Activated CD8-positive, alpha-beta T cell treated with anti-CD3 and anti-CD28 coated beads for 36 hours (primary cell): ENCODE results near the gene NRN1. TPM values are rescaled to one million over a fixed set of nuclear protein-coding genes. Genes with fewer than 3 reads are reported as not detected.

ENCODE experiments used
- ATAC-seq: fragments of 200-7000 bp; cut with Tn5 transposase; one replicate; pipeline ENCODE4 v1.10.0; 2021; ENCODE audit warnings: mild to moderate bottlenecking, moderate library complexity
- CTCF ChIA-PET: fragments of 350-600 bp; sonication (Branson Sonifier 250); formaldehyde crosslinking; loops from one replicate; lab custom pipeline; 2021; ENCODE audit warnings: antibody characterized with exemption; lab: Charles Lee
- POLR2A ChIA-PET: fragments of 350-600 bp; sonication (Branson Sonifier 250); formaldehyde crosslinking; loops from one replicate; lab custom pipeline; 2021; ENCODE audit warnings: antibody characterized with exemption; lab: Charles Lee
- DNase-seq: peaks from one replicate; pipeline ENCODE4 v3.0.0-alpha.2; 2020
- H3K27ac Mint-ChIP-seq: one replicate; pipeline ENCODE4 v1.8.0; 2021; ENCODE audit warnings: mild to moderate bottlenecking, mixed read lengths
- H3K27me3 Mint-ChIP-seq: one replicate; pipeline ENCODE4 v1.8.0; 2021; ENCODE audit warnings: mixed read lengths
- H3K36me3 Mint-ChIP-seq: one replicate; pipeline ENCODE4 v1.8.0; 2021; ENCODE audit warnings: low read depth, mixed read lengths
- H3K4me1 Mint-ChIP-seq: one replicate; pipeline ENCODE4 v1.8.0; 2021; ENCODE audit warnings: low read depth, mixed read lengths
- H3K4me3 Mint-ChIP-seq: one replicate; pipeline ENCODE4 v1.8.0; 2021; ENCODE audit warnings: mild to moderate bottlenecking, moderate library complexity, mixed read lengths
- H3K9me3 Mint-ChIP-seq: one replicate; pipeline ENCODE4 v1.8.0; 2021; ENCODE audit warnings: mixed read lengths
- CTCF ChIP-seq: fragments of 200-600 bp; IDR thresholded peaks from one replicate; pipeline ENCODE4 v1.8.0; 2022; ENCODE audit warnings: antibody characterized with exemption, mild to moderate bottlenecking
- intact Hi-C: fragments of 100-400 bp; cut with micrococcal nuclease; formaldehyde crosslinking; loops from one replicate; pipeline ENCODE4 v1.10.0; 2022
- total RNA-seq, 2 experiments: library from RNA; stranded (reverse); gene quantifications; one replicate each; pipeline ENCODE4 v1.2.3, GENCODE V29; 2021

Gene NRN1
- total RNA-seq, 2 experiments from 2014 or later = 5.9 to 7.1 TPM

DNA sequence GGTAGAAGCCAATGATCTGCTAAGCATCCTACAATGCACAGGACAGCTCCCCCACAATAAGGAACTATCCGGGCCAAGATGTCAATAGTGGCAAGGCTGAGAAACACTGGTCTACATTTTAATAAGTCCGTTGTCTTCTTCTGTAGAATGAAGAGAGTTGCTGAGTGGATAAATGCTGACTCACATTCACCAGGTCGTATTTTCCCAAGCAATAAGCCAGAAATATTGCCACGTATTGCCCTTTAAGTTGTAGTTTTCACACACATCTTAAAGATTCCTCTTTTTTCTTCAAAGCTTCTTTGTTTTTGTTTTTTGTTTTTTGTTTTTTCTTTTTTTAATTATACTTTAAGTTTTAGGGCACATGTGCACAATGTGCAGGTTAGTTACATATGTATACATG is 30.5 kb upstream of the NRN1 start:
- no peaks in the 10 kb centered on the region for H3K36me3 Mint-ChIP-seq
- no peak for TF ChIP-seq CTCF
- no peak overlapping the region for H3K4me3 Mint-ChIP-seq
- H3K27ac Mint-ChIP-seq = no peak overlapping the region
- POLR2A ChIA-PET = no interaction called here
- H3K9me3 Mint-ChIP-seq = no peaks in the 10 kb centered on the region
- CTCF ChIA-PET = no interaction called here
- no peak for ATAC-seq
- intact Hi-C loops = no loop called here
- H3K27me3 Mint-ChIP-seq = peaks cover 4% of the 10 kb centered on the region
- DNase-seq = no peak
- H3K4me1 Mint-ChIP-seq = no peaks in the 10 kb centered on the region

GRCh38 chr6:6033858-6034257 is 27.1 kb upstream of the NRN1 start:
- no peaks in the 10 kb centered on the region for H3K4me1 Mint-ChIP-seq
- no peak overlapping the region for H3K4me3 Mint-ChIP-seq

GRCh38 chr6:6026513-6027205 is 19.9 kb upstream of the NRN1 start:
- TF ChIP-seq CTCF = no peak
- ATAC-seq (no peak), DNase-seq (no peak)
- H3K9me3 Mint-ChIP-seq = no peaks in the 10 kb centered on the region
- no peaks in the 10 kb centered on the region for H3K4me1 Mint-ChIP-seq
- H3K4me3 Mint-ChIP-seq = no peak overlapping the region
- H3K36me3 Mint-ChIP-seq = no peaks in the 10 kb centered on the region
- POLR2A ChIA-PET = interaction anchor here (0.6 kb wide), 1 partner anchor 242 kb away, joined by 3 read pairs; no protein-coding TSS in a partner anchor
- no peak overlapping the region for H3K27ac Mint-ChIP-seq
- peaks cover 24% of the 10 kb centered on the region for H3K27me3 Mint-ChIP-seq
- intact Hi-C loops = no loop called here
- CTCF ChIA-PET = interaction anchor here (0.7 to 1.6 kb wide), 3 partner anchors 32 to 521 kb away, joined by 3 read pairs; no protein-coding TSS in a partner anchor

More at GRCh38 chr6:6033858-6034257, 27.1 kb upstream of the NRN1 start:
- no peaks in the 10 kb centered on the region for H3K27me3 Mint-ChIP-seq
- H3K36me3 Mint-ChIP-seq = no peaks in the 10 kb centered on the region
- ChIA-PET POLR2A (no interaction called here), CTCF (no interaction called here)
- intact Hi-C loops = no loop called here
- no peak for TF ChIP-seq CTCF
- no peak for DNase-seq
- no peaks in the 10 kb centered on the region for H3K9me3 Mint-ChIP-seq
- no peak for ATAC-seq
- no peak overlapping the region for H3K27ac Mint-ChIP-seq

- CTCF ChIA-PET = interaction anchor here (0.7 to 1.6 kb wide), 3 partner anchors 42 to 522 kb away, joined by 3 read pairs; no protein-coding TSS in a partner anchor
- H3K27ac Mint-ChIP-seq = no peak overlapping the region
- H3K27me3 Mint-ChIP-seq = peaks cover 28% of the 10 kb centered on the region
- intact Hi-C loops = no loop called here
- no peak for TF ChIP-seq CTCF
- H3K4me3 Mint-ChIP-seq = no peak overlapping the region
- H3K36me3 Mint-ChIP-seq = no peaks in the 10 kb centered on the region
- POLR2A ChIA-PET = interaction anchor here (0.6 kb wide), 2 partner anchors 241 to 343 kb away, joined by 3 read pairs; no protein-coding TSS in a partner anchor
- H3K4me1 Mint-ChIP-seq = no peaks in the 10 kb centered on the region
- ATAC-seq = no peak
- H3K9me3 Mint-ChIP-seq = no peaks in the 10 kb centered on the region
- DNase-seq = no peak
These were observed 19.0 kb upstream of the NRN1 start for GRCh38 chr6:6025736-6026135.

GRCh38 chr6:6024220-6024619 is 17.5 kb upstream of the NRN1 start:
- Mint-ChIP-seq H3K4me3 (no peak overlapping the region), H3K9me3 (no peaks in the 10 kb centered on the region), H3K36me3 (no peaks in the 10 kb centered on the region), H3K27me3 (peaks cover 38% of the 10 kb centered on the region), H3K4me1 (no peaks in the 10 kb centered on the region), H3K27ac (no peak overlapping the region)
- intact Hi-C loops = no loop called here
- TF ChIP-seq CTCF = no peak
- DNase-seq (no peak), ATAC-seq (no peak)
- ChIA-PET POLR2A (no interaction called here), CTCF (no interaction called here)
